Astrocyte of the spinal cord (primary cell): ENCODE results near the gene HSPA1L.

ENCODE experiments used
- DNase-seq: peaks from one replicate; pipeline ENCODE4 v3.0.0; 2011; ENCODE audit warnings: low read depth, low spot score
- H3K4me3 ChIP-seq: 2 replicates; pipeline ENCODE4 v1.5.1; 2011; ENCODE audit warnings: low read depth, mild to moderate bottlenecking, low read length, moderate library complexity
- in situ Hi-C: cut with HindIII; loops from 2 replicates; pipeline ENCODE4 v1.10.0; 2017; ENCODE audit warnings: low sequenced_read_pairs
- TF ChIP-seq, protein P1 (sequence below): IDR thresholded peaks from 2 replicates; pipeline ENCODE4 v1.5.1; 2012; ENCODE audit warnings: low read depth, mild to moderate bottlenecking, low read length, inconsistent platforms

Gene HSPA1L

DNA sequence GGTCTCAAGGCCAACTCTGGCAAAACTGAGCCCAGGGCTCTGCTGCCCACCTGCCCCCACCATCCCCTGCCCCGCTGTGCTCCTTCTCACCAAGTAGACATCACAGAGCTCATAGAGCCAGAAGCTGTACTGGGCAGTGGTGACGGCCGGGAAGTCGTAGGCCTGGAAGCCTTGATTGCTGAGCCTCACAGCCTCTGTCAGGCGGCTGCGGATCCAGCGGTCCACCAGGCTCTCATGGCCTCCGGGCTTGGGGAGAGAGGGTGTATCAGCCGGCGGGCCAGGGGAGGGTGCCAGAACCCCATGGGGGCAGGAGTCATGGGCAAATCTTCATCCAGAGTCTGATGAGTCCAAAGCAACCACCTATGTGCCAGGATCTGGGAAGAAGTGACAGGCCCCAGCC is 35.2 kb downstream of the HSPA1L start:
- H3K4me3 ChIP-seq = no peak overlapping the region
- DNase-seq = no peak
- in situ Hi-C loops = no loop called here
- TF ChIP-seq, protein P1, sequence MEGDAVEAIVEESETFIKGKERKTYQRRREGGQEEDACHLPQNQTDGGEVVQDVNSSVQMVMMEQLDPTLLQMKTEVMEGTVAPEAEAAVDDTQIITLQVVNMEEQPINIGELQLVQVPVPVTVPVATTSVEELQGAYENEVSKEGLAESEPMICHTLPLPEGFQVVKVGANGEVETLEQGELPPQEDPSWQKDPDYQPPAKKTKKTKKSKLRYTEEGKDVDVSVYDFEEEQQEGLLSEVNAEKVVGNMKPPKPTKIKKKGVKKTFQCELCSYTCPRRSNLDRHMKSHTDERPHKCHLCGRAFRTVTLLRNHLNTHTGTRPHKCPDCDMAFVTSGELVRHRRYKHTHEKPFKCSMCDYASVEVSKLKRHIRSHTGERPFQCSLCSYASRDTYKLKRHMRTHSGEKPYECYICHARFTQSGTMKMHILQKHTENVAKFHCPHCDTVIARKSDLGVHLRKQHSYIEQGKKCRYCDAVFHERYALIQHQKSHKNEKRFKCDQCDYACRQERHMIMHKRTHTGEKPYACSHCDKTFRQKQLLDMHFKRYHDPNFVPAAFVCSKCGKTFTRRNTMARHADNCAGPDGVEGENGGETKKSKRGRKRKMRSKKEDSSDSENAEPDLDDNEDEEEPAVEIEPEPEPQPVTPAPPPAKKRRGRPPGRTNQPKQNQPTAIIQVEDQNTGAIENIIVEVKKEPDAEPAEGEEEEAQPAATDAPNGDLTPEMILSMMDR = no peak

DNA sequence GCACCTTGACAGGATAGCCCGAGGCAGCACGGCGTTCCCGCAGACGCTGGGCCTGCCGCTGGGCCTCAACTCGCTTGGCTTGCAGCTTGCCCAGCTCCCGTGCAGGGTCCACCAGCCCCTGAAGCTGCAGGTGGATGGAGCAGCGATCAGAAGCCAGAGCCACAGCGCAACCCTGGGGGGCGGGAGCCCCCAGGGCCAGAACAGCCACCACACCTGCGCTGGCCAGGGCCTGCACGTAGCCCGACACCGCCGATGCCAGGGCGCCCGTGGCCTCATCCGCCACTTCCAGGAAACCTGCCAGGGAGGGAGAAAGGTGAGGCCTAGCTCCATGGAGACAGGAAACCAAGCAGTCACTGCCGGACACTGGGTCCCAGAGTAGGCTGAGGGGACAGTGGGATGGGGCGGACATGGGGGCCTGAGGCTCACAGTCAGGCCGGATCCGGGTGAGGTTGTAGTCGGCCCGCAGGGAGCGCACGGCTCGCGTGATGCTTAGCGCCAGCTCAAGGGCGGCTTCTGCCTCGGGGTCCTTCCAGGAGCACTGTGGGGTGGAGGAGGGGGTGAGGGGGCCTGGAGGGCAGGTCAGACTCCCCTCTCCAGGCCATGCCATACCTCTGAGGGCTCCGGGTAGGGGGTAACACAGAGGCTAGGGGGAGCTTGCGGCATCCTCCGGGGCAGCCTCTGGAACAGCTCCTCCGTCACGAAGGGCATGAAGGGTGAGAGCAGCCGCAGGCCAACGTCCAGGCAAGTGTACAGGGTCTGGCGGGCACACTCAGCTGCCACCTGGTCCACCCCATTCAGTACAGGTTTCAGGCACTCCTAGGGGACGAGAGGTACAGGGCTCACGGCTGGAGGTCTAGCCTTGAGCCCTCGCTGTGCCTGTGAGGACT is 35.8 kb downstream of the HSPA1L start:
- in situ Hi-C loops = no loop called here
- TF ChIP-seq, protein P1 = no peak
- no peak for DNase-seq
- H3K4me3 ChIP-seq = no peak overlapping the region

DNA sequence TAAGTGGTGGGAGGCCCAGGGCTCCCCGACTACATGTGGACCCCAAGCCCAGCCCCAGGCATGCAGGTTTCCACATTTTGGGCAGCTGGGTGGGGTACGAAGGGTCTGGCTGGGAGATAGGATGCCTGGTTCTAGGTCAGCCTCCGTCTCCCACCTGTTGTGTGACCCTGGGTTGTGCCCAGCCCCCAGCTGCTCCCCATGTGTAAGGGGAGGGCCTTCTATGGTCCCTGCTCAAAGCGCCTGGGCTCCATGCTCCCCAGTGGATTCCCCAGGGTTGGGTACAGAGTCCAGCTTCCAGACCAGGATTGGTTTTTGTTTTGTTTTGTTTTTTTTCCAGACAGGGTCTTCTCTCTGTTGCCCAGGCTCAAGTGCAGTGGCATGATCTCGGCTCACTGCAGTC is 36.9 kb downstream of the HSPA1L start:
- in situ Hi-C loops = no loop called here
- no peak overlapping the region for H3K4me3 ChIP-seq
- TF ChIP-seq, protein P1 = no peak
- no peak for DNase-seq

DNA sequence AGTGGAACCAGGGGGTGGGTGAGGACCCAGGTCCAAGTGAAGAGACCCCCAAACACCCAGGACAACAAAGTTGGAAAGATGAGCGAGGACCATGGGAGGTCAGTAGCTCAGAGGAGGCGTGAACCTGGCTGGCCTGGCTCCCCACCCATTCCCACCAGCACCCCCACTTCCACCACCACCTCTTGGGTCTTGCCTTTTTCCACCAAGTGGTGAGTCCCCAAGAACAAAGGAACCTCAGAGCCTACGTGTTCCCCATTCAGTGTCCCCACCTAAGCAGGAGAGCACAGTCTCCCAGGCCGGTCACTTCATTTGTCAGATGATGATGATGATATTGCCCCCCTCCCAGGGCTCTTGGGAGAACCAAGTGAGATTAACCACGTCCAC is 37.4 kb downstream of the HSPA1L start:
- in situ Hi-C loops = no loop called here
- no peak for DNase-seq
- no peak overlapping the region for H3K4me3 ChIP-seq
- TF ChIP-seq, protein P1 = no peak

DNA sequence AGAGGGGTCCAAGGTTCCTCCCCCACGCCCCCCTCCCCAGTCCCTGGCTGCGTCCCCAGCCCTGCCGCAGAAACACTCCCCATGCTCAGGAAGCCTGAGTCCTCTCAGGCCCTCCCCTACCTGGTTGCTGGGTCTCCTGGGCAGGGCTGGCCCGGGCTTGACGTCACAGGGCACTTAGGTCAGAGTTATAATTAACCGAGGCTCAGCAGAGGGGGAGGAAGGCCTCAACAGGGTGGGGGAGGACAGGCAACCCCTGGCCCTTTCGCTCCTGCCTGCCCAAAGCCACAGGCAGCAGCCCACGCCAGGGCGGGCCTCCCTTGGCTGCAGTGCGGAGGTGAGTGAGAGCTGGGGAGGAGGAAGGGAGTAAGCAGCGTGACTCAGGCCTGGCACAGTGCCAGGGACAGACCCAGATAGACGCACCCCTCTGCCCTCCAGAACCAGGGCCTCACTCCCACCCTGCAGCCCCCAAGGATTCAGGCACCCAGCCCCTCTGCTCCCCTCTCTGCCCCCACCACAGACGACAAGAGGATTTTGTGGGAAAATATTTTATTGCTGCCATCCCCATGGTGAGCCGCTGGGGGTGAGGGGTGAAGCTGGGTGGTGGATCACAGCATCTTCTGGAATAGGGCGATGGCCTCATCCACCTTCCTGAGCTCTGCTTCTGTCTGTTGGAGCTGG is 38.0 kb downstream of the HSPA1L start, which contains the start of gene VWA7:
VWA7 (minus strand) TSS at position 340 of the 678 bp plus-strand sequence. CDS start 549 bp downstream, outside the sequence.
- in situ Hi-C loops = no loop called here
- H3K4me3 ChIP-seq = no peak within 1 kb of the TSS
- DNase-seq = peak; percentile 65
- TF ChIP-seq, protein P1 = no peak

DNA sequence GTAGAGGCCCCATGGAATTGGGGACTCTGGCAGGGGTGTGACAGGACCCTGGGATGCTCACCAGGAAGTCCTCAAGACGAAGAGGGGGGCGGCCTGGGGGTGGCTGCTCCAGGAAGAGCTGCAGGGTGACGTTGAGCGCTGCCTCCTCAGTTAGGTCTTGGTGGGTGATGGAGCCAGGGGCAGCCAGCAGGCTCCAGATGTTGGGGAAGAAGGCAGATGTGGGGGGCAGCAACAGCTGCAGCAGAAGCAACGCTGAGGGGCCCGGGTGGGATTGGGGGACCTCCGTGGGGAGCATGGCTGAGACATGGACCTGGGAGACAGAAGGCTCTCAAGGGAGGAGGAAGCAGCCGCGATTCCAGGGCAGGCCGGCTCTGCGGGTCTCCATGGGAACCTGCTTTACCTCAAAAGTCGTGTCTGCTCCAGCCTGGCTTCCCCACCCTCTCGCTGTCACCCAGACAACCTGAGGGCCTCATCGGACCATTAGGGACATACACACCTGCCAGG is 38.5 kb downstream of the HSPA1L start:
- TF ChIP-seq, protein P1 = no peak
- in situ Hi-C loops = no loop called here
- no peak for DNase-seq
- no peak overlapping the region for H3K4me3 ChIP-seq
